GM18498 (cell line): ENCODE measurements around the gene CACNA1C.

Experiments used
- ATAC-seq: cut with Tn5 transposase; IDR thresholded peaks from one replicate; pipeline ENCODE4 v1.9.1; 2021; ENCODE audit warnings: mild to moderate bottlenecking, moderate library complexity; ENCODE audit not compliant: unreplicated experiment

The CACNA1C gene

DNA sequence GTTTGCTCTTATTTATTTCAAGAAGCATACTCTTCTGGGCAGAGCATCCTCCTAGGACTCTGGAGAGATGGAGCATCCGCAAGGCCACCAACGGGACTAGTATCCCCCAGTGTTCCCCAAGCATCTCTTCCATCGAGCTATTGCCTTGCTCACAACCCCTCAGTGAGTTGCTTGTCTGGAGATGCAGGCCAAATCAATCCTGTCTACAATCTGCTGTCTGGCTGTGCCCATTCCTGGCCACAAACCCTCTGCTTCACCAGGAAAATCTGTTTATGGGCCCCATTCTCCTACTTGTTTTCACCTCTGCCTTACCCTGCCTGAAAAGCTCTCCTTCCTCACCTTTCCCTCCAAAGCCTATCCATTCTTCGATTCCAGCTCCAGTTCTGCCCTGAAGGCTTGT, 219.2 kb downstream of the CACNA1C start:
- no peak for ATAC-seq

- ATAC-seq: no peak
Measured at GRCh38 chr12:2273288-2273687, 220.5 kb downstream of the CACNA1C start.

DNA sequence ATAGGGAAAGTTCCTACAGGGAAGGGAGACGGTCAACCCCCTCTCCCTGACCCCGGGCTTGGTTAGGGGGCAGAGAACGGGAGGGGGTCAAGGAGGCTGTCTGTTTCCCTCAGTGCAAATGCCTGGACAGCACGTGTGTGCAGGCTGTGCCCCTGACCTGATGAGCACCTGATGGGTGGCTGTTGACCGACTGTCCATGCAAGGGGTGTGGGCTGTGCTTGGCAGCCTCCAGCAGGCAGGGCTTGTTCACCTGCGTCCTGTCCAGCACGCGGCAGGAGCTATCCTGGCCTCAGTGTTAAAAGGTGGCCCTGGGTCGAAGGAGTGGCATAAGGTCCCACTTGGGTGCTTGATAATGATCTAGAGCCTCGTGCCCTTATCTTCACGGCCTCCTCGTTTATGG, 221.0 kb downstream of the CACNA1C start:
- ATAC-seq: no peak

- no peak for ATAC-seq
Measured at GRCh38 chr12:2274733-2275132, 221.9 kb downstream of the CACNA1C start.

DNA sequence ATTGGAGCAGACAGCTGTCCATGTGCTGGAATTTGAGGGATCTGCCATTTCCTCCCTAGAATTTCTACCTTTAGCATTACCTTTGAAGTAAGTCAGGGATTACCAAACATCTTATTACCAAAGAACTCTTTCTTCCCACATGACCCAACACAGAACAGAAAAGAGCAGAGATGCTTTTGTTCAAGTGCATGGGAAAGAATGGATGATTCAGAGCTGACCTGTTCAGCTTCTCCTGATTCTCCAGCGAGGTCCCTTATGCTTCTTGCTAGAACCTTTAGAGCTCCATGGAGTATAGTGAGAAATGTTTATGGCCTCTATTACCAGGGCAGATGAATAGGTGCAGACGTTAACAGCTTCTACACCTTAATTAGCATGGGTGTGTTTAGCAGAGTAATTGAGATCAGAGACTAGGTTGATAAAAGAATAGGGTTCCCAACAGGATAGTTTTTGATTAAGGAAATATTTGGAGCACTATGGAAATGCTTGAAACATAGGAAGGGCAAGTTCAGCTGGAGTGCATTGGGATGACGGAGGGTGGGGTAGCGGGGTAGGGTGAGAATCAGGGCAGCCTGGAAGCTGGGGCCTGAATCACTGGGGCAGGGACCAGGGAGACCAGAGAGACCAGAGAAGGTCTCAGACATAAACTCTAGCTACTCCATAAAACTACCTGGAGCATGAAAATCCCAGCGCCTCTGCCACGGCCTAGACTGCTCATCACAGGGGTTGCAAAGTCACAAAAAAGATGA, 223.7 kb downstream of the CACNA1C start:
- no peak for ATAC-seq

DNA sequence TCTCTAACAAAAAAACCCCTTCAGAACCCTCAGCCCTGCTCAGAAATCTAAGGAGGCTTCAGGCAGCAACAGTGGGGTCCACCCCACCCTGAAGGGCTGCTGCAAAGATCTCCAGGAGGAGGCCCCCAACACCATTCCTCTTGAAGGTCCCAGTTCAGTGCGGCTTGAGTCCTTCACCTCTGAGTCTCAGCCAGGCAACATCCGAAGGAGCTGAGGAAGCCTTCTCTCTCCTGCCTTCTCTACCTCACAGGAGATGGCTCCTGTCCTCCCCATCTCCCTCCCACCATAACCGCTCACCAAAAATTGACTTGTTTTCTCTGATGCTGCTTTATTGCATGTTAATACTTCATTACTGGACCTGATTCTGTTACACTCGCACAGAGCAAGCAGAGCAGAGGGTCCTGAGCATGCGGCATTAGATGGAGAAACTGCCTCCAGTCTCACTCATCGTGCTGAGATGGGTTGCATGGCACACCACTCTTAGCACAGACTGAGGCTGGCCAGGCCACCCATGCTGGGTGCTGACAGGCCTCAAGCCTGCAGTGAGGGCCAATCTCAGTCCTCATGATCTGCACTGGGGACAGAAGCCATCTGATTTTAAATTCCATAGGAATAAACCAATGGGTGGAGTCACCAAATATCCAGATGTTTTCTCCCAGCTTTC, 224.8 kb downstream of the CACNA1C start:
- ATAC-seq: no peak

DNA sequence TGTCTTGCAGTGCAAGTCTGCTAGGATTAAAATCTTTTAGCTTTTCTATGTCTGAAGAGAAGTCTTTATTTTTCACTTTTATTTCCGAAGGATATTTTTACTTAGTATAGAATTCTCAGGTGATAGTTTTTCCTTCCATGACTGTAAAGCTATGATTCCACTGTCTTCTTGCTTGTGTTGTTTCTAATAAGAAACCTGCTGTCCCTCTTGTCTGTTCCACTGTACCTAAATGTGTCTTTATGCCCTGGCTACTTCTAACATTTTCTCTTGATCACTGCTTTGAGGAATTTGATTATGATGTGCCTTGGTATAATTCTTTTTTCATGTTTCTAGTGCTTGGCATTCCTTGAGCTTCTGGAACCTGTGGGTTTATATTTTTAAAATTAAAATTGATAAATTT, 228.7 kb downstream of the CACNA1C start:
- ATAC-seq: no peak

DNA sequence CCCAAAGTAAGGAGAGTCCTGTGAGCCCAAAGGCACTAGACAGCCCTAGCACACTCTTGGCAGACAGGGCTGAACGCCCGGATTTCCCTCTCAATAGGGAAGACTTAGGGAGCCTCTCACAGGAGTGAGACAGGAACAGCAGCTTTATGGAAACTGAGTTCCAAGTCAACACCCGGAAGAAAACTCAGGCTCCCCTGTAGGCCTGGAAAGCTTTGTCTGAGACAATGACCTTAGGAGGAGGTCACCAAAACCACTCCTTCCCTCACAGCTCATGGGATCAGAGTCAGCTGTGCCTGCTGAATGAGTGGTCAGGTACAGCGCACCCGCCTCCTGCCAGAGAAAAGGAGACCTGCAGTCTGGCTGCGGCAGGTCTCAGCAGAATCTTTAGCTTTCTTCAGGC, 229.5 kb downstream of the CACNA1C start:
- ATAC-seq: no peak

GRCh38 chr12:2283480-2283879, 230.7 kb downstream of the CACNA1C start:
- no peak for ATAC-seq

DNA sequence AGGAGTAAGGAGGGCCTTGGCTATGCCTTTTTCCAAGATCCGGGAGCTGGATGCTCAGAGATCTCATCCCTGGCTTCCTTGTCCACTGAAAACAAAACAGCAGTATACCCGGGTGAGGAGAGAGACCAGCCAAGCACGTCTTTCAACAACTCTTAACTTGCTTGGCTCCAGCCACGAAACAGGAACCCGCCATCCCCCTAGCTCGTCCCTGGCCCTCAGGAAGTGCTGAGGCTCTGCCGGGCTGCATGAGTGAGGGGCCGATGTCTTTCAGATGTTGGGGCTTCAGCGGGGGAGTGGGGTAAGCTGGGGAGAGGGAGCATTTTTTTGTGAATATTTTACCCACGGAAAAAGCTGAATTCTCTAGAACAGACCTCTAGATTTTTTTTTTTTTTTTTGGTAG, 231.1 kb downstream of the CACNA1C start:
- no peak for ATAC-seq

GRCh38 chr12:2284321-2284813, 231.6 kb downstream of the CACNA1C start:
- no peak for ATAC-seq

- ATAC-seq: no peak
Measured at GRCh38 chr12:2284857-2285256, 232.1 kb downstream of the CACNA1C start.

DNA sequence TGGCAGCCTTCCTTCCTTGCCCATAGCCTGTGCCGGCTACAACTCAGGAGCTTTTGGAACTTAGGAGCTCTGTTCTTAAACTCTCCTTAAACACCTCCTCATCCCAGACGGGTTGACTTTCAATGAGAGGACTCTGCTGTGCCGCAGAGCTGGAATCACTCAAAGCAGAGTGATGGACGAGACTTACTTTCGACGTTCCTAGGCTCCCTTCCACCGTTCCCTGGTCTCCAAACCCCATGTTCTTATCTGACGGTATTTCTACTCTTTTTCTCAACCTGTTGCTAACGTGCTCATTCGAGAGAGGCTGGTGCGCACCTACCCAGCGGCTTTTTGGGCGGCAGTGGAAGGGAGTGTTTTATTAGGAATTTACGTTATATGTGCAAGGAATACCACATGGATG, 232.7 kb downstream of the CACNA1C start:
- ATAC-seq: no peak

GRCh38 chr12:2286047-2286446, 233.3 kb downstream of the CACNA1C start:
- no peak for ATAC-seq

DNA sequence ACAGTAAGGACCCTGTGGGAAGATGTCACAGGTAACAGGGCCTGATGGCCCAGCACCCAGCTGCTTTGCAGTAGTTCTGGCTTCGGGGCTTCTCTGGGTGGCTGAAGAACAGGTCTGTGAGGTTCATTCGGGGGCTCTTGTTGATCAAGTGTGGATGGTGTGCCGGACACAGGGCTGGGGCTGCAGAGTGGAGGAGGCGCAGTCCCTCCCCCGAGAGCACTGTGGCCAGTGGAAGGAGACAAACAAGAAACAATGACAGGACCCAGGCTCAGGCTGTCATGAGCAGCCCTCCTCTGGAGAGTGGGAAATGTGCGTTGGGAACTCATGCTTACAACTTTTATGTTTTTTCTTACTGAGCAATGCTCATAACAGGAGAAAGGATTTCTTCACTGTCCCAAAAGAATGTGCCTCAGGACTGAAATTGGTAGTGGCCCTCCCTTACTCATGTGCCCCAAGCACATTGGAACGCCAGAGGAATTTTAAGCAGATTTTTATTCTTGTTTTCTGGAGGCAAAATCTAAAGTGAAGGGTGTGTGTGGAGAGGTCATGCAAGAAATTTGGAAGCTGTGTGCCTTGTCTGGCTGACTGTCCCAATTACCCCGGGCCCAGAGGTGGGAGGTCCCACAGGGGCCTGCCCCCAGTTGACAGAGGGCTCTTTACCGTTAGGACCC, 233.8 kb downstream of the CACNA1C start:
- no peak for ATAC-seq

- no peak for ATAC-seq
Measured at GRCh38 chr12:2287151-2287550, 234.4 kb downstream of the CACNA1C start.

DNA sequence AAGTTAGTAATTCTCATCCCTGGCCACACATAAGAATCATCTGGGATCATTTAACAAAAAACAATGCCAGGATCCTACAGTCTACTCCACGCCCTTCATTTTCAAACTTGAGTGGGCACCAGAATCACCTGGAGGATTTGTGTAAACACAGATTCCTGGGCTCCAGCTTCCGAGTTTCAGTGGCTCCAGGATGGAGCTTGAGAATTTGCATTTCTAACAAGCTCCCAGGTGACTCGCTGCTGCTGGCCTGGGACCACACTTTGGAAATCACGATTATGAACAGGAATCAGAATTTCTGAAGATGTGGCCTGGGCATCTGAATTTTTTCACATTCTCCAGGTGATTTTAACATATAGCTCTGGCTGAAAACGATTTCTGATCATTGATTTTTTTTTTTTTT, 234.8 kb downstream of the CACNA1C start:
- ATAC-seq: no peak

DNA sequence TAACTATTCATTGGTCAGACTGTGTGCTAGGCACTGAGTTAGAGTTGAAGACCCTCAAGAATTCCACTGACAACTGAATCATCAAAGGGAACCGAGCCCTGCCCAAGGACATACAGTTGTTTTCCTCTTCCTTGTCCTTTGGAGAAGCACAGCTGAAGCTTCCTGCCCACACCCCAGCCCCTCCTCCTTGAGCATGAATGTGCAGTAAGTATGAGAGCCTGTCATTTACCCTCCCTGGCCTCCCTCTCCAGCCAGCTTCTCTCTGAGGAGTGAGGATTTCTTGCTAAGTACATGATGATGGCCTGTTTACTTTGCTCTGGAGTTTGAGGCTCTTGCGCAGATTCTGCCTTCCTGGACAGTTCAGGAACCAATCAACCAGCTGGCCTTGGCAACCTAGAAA, 235.2 kb downstream of the CACNA1C start:
- ATAC-seq: no peak

DNA sequence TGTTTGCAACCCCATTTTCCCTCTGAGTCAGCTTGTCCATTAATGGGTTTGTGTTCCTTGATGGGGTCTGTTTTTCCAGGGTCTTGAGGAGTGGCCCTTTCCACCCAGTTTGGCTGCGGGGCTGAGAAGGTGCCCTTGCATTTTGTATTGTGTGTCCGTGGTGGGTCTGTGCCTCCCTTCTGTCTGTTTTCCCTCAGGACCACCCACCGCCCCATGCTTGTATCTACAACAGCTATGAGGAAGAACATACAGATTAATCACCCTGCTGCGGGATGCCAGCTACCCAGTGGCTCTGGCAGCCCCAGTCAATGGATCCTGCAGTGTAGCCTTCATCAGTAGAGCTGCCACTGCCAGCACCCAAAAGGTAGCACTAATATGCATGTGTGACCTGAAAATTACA, 235.7 kb downstream of the CACNA1C start:
- no peak for ATAC-seq

- ATAC-seq: no peak
Measured at GRCh38 chr12:2288875-2289274, 236.1 kb downstream of the CACNA1C start.

GRCh38 chr12:2289525-2289924, 236.7 kb downstream of the CACNA1C start:
- no peak for ATAC-seq

- no peak for ATAC-seq
Measured at GRCh38 chr12:2290091-2290490, 237.3 kb downstream of the CACNA1C start.
